B cell (primary cell): ENCODE measurements around the gene MAGI2. TPM values are rescaled to one million over a fixed set of nuclear protein-coding genes. Genes with fewer than 3 reads are reported as not detected.

ENCODE experiments used
- ATAC-seq: fragments of 200-7000 bp; cut with Tn5 transposase; one replicate; pipeline ENCODE4 v1.10.0; 2021; ENCODE audit warnings: low read depth, mild to moderate bottlenecking, moderate number of reproducible peaks, moderate library complexity
- CTCF ChIA-PET: fragments of 350-600 bp; sonication (Branson Sonifier 250); formaldehyde crosslinking; loops from one replicate; lab custom pipeline; 2021; ENCODE audit warnings: antibody characterized with exemption, inconsistent platforms; lab: Charles Lee
- POLR2A ChIA-PET: fragments of 350-600 bp; sonication (Branson Sonifier 250); formaldehyde crosslinking; loops from one replicate; lab custom pipeline; 2021; ENCODE audit warnings: antibody characterized with exemption; lab: Charles Lee
- DNase-seq: peaks from one replicate; pipeline ENCODE4 v3.0.0; 2013
- H2AFZ ChIP-seq: 2 replicates; pipeline ENCODE4 v1.6.1; 2012; ENCODE audit warnings: mild to moderate bottlenecking, low read depth, low read length; ENCODE audit not compliant: insufficient read depth, poor library complexity, severe bottlenecking
- H3K27ac ChIP-seq, 2 donors: 1 replicate in 1 of 2; 2 replicates in 1 of 2; pipeline ENCODE4 v1.5.1; 2012 to 2013; ENCODE audit warnings: low read length in 2 of 2, mild to moderate bottlenecking in 2 of 2, moderate library complexity in 1 of 2
- H3K27me3 ChIP-seq, 4 experiments: fragments of 200-600 bp in 1 of 4; sonication (generic) in 1 of 4; replicated peaks in 1 of 4; 1 replicate in 2 of 4; 2 replicates in 2 of 4; pipeline versions ENCODE4 v1.6.1 to v1.7.0; 2013 to 2016; ENCODE audit warnings: low read length in 3 of 4, mild to moderate bottlenecking in 2 of 4, mixed read lengths in 1 of 4, moderate library complexity in 1 of 4; ENCODE audit not compliant: insufficient read depth in 4 of 4, control insufficient read depth in 3 of 4; ENCODE audit errors: control extremely low read depth in 1 of 4
- H3K36me3 ChIP-seq, 2 experiments: replicated peaks in 1 of 2; 1 replicate in 1 of 2; 2 replicates in 1 of 2; pipeline versions ENCODE4 v1.6.1 to v1.7.1; 2013; ENCODE audit warnings: low read length in 1 of 2; ENCODE audit not compliant: insufficient read depth in 2 of 2, control insufficient read depth in 1 of 2; ENCODE audit errors: control extremely low read depth in 1 of 2, extremely low read depth in 1 of 2
- H3K4me1 ChIP-seq, 2 donors: fragments of 200-600 bp in 1 of 2; sonication (generic) in 1 of 2; 1 replicate in 1 of 2; 2 replicates in 1 of 2; pipeline versions ENCODE4 v1.5.1 to v1.6.1; 2013 to 2017; ENCODE audit warnings: low read length in 2 of 2; ENCODE audit not compliant: control insufficient read depth in 2 of 2, insufficient read depth in 2 of 2
- H3K4me2 ChIP-seq: replicated peaks from 2 replicates; pipeline ENCODE3; 2012; ENCODE audit warnings: mild to moderate bottlenecking, low read depth, low read length; ENCODE audit not compliant: poor library complexity, severe bottlenecking
- H3K4me3 ChIP-seq, 5 experiments: fragments of 200-600 bp in 1 of 5; sonication (generic) in 1 of 5; 1 replicate in 3 of 5; 2 replicates in 2 of 5; pipeline versions ENCODE4 v1.5.1 to v1.7.0; 2011 to 2016; ENCODE audit warnings: low read length in 4 of 5, mild to moderate bottlenecking in 4 of 5, low read depth in 2 of 5, control low read depth in 1 of 5, moderate library complexity in 1 of 5; ENCODE audit not compliant: insufficient read depth in 1 of 5; ENCODE audit errors: control extremely low read depth in 1 of 5, extremely low read depth in 1 of 5
- H3K79me2 ChIP-seq: fragments of 200-600 bp; sonication (generic); one replicate; pipeline ENCODE4 v1.6.0; 2016; ENCODE audit warnings: low read length; ENCODE audit not compliant: control insufficient read depth, insufficient read depth
- H3K9ac ChIP-seq: fragments of 200-600 bp; sonication (generic); 2 replicates; pipeline ENCODE4 v1.6.1; 2017; ENCODE audit warnings: mild to moderate bottlenecking, low read length, moderate library complexity
- H3K9me3 ChIP-seq, 3 donors: one replicate each; pipeline versions ENCODE4 v1.6.1 to v1.7.1; 2013; ENCODE audit warnings: low read length in 2 of 3; ENCODE audit not compliant: control insufficient read depth in 2 of 3, insufficient read depth in 1 of 3; ENCODE audit errors: control extremely low read depth in 1 of 3
- H4K20me1 ChIP-seq: 2 replicates; pipeline ENCODE4 v1.6.0; 2012; ENCODE audit warnings: mild to moderate bottlenecking, low read length; ENCODE audit not compliant: insufficient read depth, control insufficient read depth, poor library complexity, severe bottlenecking
- H3K27ac Mint-ChIP-seq: one replicate; pipeline ENCODE4 v1.8.0; 2021; ENCODE audit warnings: mixed read lengths
- H3K27me3 Mint-ChIP-seq: one replicate; pipeline ENCODE4 v1.8.0; 2021; ENCODE audit warnings: mixed read lengths
- H3K4me1 Mint-ChIP-seq: one replicate; pipeline ENCODE4 v1.8.0; 2021; ENCODE audit warnings: mixed read lengths
- H3K4me3 Mint-ChIP-seq: one replicate; pipeline ENCODE4 v1.8.0; 2021; ENCODE audit warnings: mixed read lengths
- H3K9me3 Mint-ChIP-seq: one replicate; pipeline ENCODE4 v1.8.0; 2022; ENCODE audit warnings: mixed read lengths; ENCODE audit not compliant: insufficient read depth
- CTCF ChIP-seq: fragments of 200-600 bp; IDR thresholded peaks from one replicate; pipeline ENCODE4 v1.8.0; 2022; ENCODE audit warnings: antibody characterized with exemption, mild to moderate bottlenecking
- EZH2 ChIP-seq: IDR thresholded peaks from 2 replicates; pipeline ENCODE4 v1.6.1; 2012; ENCODE audit warnings: borderline replicate concordance, low read depth, mild to moderate bottlenecking, moderate library complexity, low read length; ENCODE audit not compliant: insufficient read depth, poor library complexity, severe bottlenecking
- WGBS: methylation state at CpG from one replicate; pipeline ENCODE4 v1.1.5; 2013; ENCODE audit warnings: missing lambda C conversion rate; ENCODE audit not compliant: insufficient coverage; 5-methylcytosine and 5-hydroxymethylcytosine counted together
- intact Hi-C: fragments of 100-400 bp; cut with micrococcal nuclease; formaldehyde crosslinking; loops from one replicate; pipeline ENCODE4 v1.10.0; 2022
- polyA plus RNA-seq: library from polyadenylated mRNA; depleted of rRNA; stranded (reverse); fragments of >200 nt; gene quantifications from 2 replicates; pipeline ENCODE4 v1.2.3, GENCODE V29; 2012
- total RNA-seq, 2 donors: library from RNA; stranded (reverse); fragments of 120-200 nt in 1 of 2; gene quantifications; 1 replicate in 1 of 2; 2 replicates in 1 of 2; pipeline versions ENCODE4 v1.2.3 to v1.2.4, GENCODE V29; 2013 to 2022

Gene MAGI2
- total and polyA plus RNA-seq, 2 donors (not counting 1 experiment from before 2014, with no cell fraction given): 0.16 to 0.64 TPM

GRCh38 chr7:78768859-78769258 is 684.6 kb downstream of the MAGI2 start:
- Histone ChIP-seq H3K4me2 (no peak overlapping the region), H3K4me1 (peaks cover 0 to 7% of the 10 kb centered on the region in 2 donors), H3K36me3 (no peaks in the 10 kb centered on the region), H3K27me3 (peaks cover 0 to 8% (median 0%) of the 10 kb centered on the region in 4 experiments), H2AFZ (no peak overlapping the region), H3K9me3 (no peaks in the 10 kb centered on the region), H3K79me2 (no peaks in the 10 kb centered on the region), H3K27ac (no peak overlapping the region), H3K4me3 (no peak overlapping the region), H4K20me1 (no peaks in the 10 kb centered on the region), H3K9ac (no peak overlapping the region)
- intact Hi-C loops: no loop called here
- ChIA-PET POLR2A (no interaction called here), CTCF (no interaction called here)
- Mint-ChIP-seq H3K4me3 (no peak overlapping the region), H3K9me3 (no peaks in the 10 kb centered on the region), H3K27ac (no peak overlapping the region), H3K4me1 (no peaks in the 10 kb centered on the region), H3K27me3 (peaks cover 9% of the 10 kb centered on the region)
- DNase-seq: no peak
- TF ChIP-seq EZH2: no peak
- no peak for TF ChIP-seq CTCF
- 70% methylated on average over 6 of the region's 6 CpGs for WGBS
- ATAC-seq: no peak

DNA sequence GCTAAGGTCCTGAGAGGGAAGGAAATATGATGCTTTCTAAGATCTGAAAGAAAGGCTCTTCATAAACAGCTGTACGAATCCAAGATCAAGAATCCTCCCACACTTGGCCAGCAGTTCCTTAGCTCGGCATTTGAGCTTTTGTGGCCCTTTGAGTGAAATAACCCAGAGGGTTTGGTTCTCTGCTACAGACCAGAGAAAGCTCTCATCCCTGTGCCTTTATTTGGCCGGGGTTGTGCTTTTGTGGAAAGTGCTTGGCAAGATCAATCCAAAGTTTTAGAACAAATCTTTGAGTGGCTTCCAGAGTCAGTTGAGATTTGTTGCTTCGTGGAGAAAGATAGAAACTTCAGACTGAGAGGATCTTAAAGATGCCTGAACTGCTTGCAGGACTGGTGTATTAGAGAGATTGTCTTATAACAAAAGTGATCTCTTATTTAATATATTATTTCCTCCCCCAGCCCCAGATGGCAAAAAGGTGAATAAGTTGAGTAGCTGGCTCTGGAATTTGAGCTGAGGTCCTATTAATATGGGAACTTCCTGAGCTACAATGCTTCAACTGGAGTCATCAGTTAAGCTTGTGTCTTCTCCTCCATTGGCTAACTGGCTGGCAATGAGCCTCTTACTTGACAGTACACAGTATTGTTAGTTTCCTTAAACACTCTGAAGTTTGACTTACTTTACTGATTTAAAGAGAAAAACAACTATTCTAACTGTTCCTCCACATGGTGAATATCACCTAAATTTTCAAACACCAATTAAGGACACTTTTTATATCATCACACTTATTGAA is 687.3 kb downstream of the MAGI2 start:
- intact Hi-C loops: no loop called here

More for the DNA sequence above, 687.3 kb downstream of the MAGI2 start:
- no peak overlapping the region for H3K4me3 ChIP-seq
- no peak overlapping the region for H3K27ac ChIP-seq
- H3K27me3 ChIP-seq: peaks cover 0 to 5% (median 0%) of the 10 kb centered on the region in 4 experiments
- no peaks in the 10 kb centered on the region for H3K36me3 ChIP-seq
- 93% methylated on average over 2 of the region's 4 CpGs for WGBS
- ATAC-seq: no peak
- DNase-seq: no peak
- no peaks in the 10 kb centered on the region for H3K4me1 Mint-ChIP-seq
- peaks cover 0 to 7% of the 10 kb centered on the region in 2 donors for H3K4me1 ChIP-seq
- H3K4me3 Mint-ChIP-seq: no peak overlapping the region
- peaks cover 7% of the 10 kb centered on the region for H3K27me3 Mint-ChIP-seq
- H3K9me3 ChIP-seq: no peaks in the 10 kb centered on the region
- H3K9me3 Mint-ChIP-seq: no peaks in the 10 kb centered on the region
- ChIA-PET POLR2A (no interaction called here), CTCF (interaction anchor here (0.8 kb wide), 1 partner anchor 11 kb away, joined by 3 read pairs; no protein-coding TSS in a partner anchor)
- H4K20me1 ChIP-seq: no peaks in the 10 kb centered on the region
- no peaks in the 10 kb centered on the region for H3K79me2 ChIP-seq
- TF ChIP-seq CTCF (no peak), EZH2 (no peak)
- no peak overlapping the region for H3K9ac ChIP-seq
- no peak overlapping the region for H3K4me2 ChIP-seq
- H3K27ac Mint-ChIP-seq: no peak overlapping the region
- H2AFZ ChIP-seq: no peak overlapping the region
